Suprapubic skin (tissue), 4 donors: ENCODE results near the gene SLC1A3.

Experiments used
- CTCF ChIP-seq, 2 donors: fragments of 200-600 bp in 1 of 2; fragments of 450-650 bp in 1 of 2; sonication (generic) in 1 of 2; IDR thresholded peaks; one replicate each; pipeline ENCODE4 v1.5.1; 2016 to 2019; ENCODE audit warnings: antibody characterized with exemption in 2 of 2, mild to moderate bottlenecking in 1 of 2, moderate library complexity in 1 of 2
- POLR2A ChIP-seq, 2 donors: fragments of 450-650 bp; IDR thresholded peaks; one replicate each; pipeline ENCODE4 v1.6.1; 2017; ENCODE audit warnings: antibody characterized with exemption in 2 of 2, mild to moderate bottlenecking in 2 of 2, moderate library complexity in 2 of 2
- POLR2AphosphoS5 ChIP-seq, 3 donors: sonication (generic); formaldehyde crosslinking; IDR thresholded peaks; one replicate each; pipeline ENCODE4 v1.6.1; 2017; ENCODE audit warnings: antibody characterized with exemption in 3 of 3

GRCh38 chr5:36730537-36731216 lies 124.3 kb downstream of the SLC1A3 start:
- TF ChIP-seq CTCF (IDR thresholded peaks at IDR 0.05) (no peak), POLR2AphosphoS5 (IDR thresholded peaks at IDR 0.05) (no peak), POLR2A (IDR thresholded peaks at IDR 0.05) (no peak)
